KOPT-K1 (cell line): ENCODE data around the gene SLC4A2.

Experiments used
- H3K27ac ChIP-seq: fragments of 200-600 bp; sonication (generic); 2 replicates; pipeline ENCODE4 v1.5.1; 2016; ENCODE audit warnings: antibody characterized with exemption, mild to moderate bottlenecking, low read depth, low read length; ENCODE audit not compliant: poor library complexity, severe bottlenecking
- H3K36me3 ChIP-seq: fragments of 200-600 bp; sonication (generic); 2 replicates; pipeline ENCODE4 v1.5.1; 2017; ENCODE audit warnings: antibody characterized with exemption, mild to moderate bottlenecking, low read length, moderate library complexity; ENCODE audit not compliant: insufficient read depth
- H3K9me3 ChIP-seq: fragments of 200-600 bp; sonication (generic); 2 replicates; pipeline ENCODE4 v1.5.1; 2017; ENCODE audit warnings: antibody characterized with exemption, low read length, mild to moderate bottlenecking; ENCODE audit not compliant: insufficient read depth, poor library complexity, severe bottlenecking

Gene SLC4A2

DNA sequence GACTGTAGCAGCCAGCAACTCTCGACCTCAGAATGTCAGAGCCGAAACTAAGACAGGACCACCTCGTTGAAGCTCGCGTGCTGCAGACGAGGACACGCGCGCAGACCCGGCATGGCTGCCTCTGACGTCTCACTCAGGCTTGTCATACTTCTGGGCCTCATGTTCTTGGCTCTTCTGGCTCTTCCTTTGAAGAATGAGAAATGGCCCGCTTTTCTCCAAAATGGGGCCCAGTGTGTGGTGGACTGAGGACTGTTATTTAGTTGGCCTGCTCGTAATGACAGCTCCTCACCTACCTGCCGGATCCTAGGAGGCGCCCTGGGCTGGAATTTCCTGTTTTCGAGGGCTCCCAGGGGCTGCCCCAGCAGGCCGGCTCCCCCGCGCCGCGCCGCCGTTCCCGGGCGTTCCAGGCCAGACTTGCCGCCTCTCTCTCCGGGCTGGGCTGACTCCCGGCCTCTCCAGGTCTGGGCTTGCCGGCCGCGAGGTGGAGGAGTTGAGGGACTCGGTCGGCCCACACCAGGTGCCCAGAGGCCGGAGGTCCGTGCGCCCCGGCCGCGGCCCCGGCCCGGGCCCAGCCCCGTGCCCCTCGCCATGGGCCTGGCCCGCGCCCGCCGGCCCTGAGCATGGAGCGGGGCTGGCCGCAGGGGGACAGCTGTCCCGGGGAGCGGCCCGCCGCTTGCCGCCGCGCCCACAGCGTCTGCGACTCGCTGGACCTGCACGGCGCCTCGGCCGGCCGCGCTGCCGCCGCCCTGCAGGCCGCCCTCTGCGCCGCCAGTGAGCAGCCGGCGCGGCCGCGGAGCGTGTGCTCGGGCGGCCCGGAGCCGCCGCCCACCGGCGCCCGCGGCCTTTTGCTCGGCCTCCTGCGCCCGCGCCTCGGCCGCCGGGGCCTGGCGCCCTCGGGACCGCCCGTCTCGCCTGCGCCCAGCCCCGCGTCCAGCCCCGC, 55.0 kb downstream of the SLC4A2 start:
- H3K36me3 ChIP-seq = no peaks in the 10 kb centered on the region
- H3K9me3 ChIP-seq = no peaks in the 10 kb centered on the region
- no peak overlapping the region for H3K27ac ChIP-seq

DNA sequence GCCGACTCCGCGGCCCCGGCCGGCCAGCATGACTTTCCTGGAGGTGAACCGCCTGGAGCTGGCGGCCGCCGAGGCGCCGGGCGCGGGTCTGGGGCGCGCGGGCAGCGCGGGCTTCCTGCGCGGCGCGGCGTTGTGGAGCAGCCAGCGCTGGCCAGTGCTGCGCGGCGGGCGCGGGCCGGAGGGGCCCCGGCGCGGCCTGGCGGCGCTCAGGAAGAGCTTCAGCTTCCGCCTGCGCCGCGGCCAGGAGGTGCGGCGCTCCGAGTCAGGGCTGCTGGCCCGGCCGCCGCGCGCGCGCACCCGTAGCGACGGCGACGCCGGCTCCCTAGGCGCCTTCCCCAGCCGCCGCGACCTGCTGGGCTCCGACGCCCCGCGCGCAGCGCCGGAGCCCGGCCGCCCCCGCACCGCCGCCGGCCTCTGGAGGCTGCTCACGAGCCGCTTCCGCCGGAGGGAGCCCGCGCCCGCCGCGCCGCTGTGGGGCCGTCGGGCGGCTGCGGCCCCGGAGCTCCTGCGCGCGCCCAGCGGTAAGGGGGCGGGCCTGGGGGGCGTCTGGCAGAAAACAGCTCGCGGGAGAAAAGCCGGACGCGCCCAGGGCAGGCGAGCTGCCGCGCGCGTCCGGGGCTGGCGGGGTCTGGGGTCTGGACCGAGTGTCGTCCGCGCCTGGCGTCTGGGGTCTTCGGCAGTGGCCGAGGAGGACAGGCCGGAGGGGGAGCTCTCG, 55.9 kb downstream of the SLC4A2 start:
- H3K9me3 ChIP-seq = no peaks in the 10 kb centered on the region
- no peaks in the 10 kb centered on the region for H3K36me3 ChIP-seq
- no peak overlapping the region for H3K27ac ChIP-seq

DNA sequence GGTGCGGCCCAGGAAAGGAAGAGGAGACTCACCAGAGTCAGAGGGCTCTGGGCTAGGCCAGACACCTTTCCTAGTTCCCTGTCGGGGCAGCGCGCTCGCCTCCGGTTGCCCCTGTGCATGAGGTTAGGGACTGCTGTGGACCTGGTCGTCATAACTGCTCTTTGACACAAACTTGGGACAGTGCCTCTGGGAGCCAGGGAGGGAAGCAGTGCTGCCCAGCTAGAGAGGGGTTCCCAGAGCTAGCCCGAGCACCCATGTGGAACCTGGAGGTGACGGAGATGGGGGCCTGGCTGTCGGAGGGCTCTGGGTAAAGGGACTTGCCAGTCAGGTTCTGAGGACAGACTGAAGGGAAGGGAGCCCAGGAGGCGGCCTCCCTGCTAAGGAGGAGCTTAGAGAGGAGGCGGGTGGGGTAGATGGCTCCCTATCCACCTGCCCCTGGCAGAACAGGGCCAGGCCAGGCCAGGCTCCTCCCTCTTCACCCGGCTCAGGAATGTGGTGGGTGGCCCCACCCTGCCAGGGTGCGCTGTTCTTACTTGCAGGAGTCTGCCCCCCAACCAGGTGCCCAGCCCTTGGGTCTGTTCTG, 56.5 kb downstream of the SLC4A2 start:
- H3K27ac ChIP-seq = no peak overlapping the region
- H3K9me3 ChIP-seq = no peaks in the 10 kb centered on the region
- H3K36me3 ChIP-seq = 0 out of 2 replicates have a peak, but pooled peaks cover 3% of the 10 kb centered on the region

DNA sequence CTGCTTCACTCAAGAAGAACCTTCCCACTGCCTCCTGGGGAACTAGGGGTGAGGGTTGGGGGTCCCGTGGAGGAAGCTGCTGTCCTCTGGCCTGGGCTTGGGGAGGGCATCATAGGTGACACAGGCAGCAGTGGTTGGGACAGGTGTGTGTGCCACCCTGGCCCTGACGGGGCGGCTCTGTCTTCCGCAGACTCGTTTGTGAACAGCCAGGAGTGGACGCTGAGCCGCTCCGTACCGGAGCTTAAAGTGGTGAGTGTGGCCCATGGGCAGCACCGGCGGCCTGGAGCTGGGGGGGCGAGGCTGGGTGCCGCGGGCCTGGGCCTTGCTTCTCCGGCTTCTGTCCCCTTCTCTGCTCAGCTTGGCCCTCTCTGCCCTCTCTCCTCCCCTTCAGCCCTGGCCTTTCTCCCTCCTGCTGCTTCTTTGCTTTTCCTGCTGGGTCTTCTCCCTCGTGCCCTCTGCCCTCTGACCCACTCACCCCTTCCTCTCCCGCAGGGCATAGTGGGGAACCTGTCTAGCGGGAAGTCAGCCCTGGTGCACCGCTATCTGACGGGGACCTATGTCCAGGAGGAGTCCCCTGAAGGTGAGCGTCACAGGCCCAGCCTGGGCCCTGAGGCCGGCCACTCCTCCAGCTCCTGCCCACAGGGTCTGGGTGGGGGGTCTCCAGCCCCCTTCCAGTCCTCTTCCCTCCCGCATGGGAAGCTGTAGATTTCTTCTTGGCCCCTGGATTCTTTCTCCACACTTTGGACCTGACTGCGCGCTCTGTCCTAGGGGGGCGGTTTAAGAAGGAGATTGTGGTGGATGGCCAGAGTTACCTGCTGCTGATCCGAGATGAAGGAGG, 57.4 kb downstream of the SLC4A2 start:
- Histone ChIP-seq H3K36me3 (0 out of 2 replicates have a peak, but pooled peaks cover 3% of the 10 kb centered on the region), H3K27ac (peak overlapping the region; percentile 81), H3K9me3 (no peaks in the 10 kb centered on the region)

DNA sequence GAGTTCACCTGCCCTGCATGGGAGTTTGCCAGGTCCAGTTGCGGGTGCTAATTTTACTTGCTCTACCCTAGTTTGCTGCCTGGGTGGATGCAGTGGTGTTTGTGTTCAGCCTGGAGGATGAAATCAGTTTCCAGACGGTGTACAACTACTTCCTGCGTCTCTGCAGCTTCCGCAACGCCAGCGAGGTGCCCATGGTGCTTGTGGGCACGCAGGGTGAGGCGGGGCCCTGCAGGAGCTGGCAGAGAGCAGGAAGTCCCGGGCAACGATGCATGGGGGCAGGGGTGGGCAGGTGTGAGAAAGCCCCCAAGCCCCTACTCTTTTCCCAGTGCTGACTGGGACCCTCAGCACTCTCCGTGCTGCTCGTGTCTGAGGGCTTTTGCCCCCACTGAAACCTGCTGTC, 58.2 kb downstream of the SLC4A2 start:
- H3K36me3 ChIP-seq = 0 out of 2 replicates have a peak, but pooled peaks cover 3% of the 10 kb centered on the region
- H3K9me3 ChIP-seq = no peaks in the 10 kb centered on the region
- peak overlapping the region; percentile 81 for H3K27ac ChIP-seq

DNA sequence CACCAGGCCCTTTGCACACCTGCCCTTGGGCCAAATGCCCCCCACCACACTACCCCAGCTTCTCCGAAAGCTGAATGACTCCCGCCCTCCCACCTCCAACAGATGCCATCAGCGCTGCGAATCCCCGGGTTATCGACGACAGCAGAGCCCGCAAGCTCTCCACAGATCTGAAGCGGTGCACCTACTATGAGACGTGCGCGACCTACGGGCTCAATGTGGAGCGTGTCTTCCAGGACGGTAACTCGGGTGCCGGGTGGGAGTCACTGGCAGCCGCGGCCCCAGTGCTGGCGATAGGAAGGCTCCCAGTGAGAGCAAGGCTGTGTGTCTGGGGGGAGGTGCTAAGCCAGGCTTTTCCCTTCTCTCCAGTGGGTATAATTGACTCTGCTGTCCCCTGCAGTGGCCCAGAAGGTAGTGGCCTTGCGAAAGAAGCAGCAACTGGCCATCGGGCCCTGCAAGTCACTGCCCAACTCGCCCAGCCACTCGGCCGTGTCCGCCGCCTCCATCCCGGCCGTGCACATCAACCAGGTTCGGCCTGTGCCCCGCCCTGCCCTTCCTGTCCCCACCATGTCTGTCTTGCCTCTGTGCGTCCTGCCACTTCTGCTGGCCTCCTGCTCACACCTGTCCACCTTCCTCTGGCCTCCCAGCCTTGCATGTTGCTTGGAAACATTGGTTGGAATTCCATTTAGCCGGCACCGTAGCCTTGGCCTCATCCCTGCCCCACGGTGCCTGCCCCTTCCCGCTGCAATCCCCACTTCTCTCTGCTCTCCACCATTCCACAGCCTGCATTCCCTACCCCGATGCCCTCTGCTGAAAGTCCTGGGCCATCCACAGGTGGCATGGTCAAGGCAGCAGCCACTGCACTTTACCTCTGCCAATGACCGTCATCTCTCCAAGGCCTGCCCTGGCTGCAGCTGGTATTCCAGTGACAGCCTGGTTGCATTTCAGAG, 59.0 kb downstream of the SLC4A2 start:
- peak overlapping the region; percentile 81 for H3K27ac ChIP-seq
- 0 out of 2 replicates have a peak, but pooled peaks cover 3% of the 10 kb centered on the region for H3K36me3 ChIP-seq
- H3K9me3 ChIP-seq = no peaks in the 10 kb centered on the region

DNA sequence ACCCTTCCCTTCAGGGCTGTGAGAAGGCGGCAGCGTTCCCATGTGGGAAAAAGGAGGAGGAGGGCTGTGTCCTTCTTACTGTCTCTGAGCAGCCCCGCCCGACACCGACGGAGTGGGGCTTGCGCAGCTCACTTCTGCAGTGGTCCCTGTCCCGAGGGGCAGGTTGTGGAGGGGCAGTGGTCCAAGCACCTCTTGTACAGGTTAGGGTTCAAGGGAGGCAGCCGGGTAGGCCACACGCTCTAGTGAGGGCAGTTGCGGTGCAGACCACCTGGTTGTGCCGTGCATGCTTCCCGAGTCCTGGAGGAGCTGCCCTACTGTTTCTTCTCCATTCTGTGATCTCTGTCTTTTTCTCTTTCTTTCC, 59.6 kb downstream of the SLC4A2 start:
- 0 out of 2 replicates have a peak, but pooled peaks cover 3% of the 10 kb centered on the region for H3K36me3 ChIP-seq
- H3K27ac ChIP-seq = no peak overlapping the region
- H3K9me3 ChIP-seq = no peaks in the 10 kb centered on the region

DNA sequence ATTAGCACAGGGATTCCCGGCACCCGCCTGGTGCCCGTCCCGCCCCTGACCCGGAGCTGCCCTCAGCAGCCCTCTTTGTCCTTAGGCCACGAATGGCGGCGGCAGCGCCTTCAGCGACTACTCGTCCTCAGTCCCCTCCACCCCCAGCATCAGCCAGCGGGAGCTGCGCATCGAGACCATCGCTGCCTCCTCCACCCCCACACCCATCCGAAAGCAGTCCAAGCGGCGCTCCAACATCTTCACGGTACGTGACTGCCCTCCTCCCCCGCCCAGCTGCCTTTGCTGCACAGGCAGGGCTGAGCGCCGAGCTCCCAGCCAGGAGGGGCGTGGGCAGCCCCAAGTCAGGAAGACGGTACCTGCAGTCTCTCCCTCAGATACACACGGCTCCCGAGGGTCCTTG, 60.5 kb downstream of the SLC4A2 start:
- Histone ChIP-seq H3K36me3 (peaks cover 5% of the 10 kb centered on the region; the same call in 1 of the 2 replicates), H3K27ac (no peak overlapping the region)

DNA sequence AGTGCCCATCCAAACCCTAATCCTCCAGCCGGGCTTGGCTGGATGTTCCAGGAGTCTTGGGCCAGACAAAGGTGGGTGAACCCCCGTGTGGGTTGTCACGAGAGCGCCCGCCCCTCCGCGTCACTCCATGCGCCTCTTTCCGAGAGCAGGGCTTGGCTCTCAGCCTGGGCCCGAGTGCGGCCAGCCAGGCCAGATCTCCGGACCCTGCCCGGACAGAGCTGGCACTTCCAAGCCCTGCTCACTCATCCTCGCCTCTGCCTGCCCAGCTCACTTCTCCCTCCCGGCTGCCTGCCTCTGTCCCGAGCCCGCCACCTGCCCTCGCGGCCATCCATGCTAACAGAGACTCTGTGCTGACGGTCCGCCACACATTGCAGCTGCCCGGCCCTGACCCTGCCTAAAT, 61.5 kb downstream of the SLC4A2 start:
- H3K36me3 ChIP-seq = peaks cover 9% of the 10 kb centered on the region; the same call in 1 of the 2 replicates
- H3K9me3 ChIP-seq = no peaks in the 10 kb centered on the region
- no peak overlapping the region for H3K27ac ChIP-seq

More for the DNA sequence above, 60.5 kb downstream of the SLC4A2 start:
- no peaks in the 10 kb centered on the region for H3K9me3 ChIP-seq

DNA sequence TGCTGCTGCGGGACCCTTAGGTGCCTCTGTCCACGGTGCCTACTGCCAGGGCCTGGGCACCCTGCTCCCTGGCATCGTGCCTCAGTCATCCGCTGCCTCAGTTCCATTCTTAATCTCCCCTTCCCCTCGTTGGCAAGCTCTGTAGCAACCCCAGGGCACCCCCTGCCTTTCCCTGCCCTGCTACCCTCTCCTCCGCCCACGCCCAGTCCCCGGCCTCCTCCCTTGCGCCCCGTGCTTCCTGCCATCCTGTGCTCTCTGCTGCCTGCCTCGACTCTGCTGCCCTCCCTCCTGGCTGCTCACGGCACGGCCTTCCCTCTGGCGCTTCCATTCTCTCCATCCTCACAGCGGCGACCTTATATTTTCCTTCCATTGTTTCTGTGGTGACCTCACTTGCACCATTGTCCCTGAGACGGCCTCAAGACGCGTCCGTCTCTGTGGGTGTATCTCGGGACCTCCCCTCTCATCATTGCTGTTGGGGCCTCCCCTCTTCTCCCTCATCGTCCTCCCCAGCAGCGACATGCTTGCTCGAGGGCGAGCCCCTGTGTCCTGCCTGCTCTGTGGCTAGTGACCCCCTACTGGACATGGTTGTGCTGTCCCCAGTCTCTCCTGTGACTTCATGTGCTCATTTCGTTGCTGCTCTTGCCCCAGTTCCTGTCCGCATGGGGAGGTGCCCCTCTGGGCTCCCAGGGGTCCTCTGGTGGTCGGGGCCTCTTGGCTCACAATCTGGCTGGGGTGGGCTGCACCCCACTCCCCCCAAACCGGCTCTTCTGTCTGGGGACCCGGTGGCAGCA, 62.2 kb downstream of the SLC4A2 start:
- Histone ChIP-seq H3K36me3 (peaks cover 9% of the 10 kb centered on the region; the same call in 1 of the 2 replicates), H3K27ac (no peak overlapping the region), H3K9me3 (no peaks in the 10 kb centered on the region)

DNA sequence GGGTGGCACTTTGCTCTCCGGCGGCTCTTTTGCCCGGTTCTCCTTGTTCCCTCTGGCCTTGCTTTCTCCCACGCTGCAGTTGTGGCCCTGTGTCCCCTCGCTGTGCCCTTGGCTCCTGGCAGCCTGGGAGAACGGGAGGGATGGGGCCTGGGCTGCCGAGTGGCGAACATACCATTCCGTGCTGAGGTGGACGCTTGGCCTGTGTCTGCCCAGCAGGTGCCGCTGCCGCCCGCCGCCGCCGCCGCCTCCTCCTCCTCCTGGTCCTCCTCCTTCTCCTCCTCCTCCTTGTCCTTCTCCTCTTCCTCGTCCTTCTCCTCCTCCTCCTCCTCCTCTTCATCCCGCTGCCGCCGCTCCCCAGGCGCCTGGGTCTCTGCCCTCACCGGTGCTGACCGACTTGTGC, 62.9 kb downstream of the SLC4A2 start:
- no peak overlapping the region for H3K27ac ChIP-seq
- H3K9me3 ChIP-seq = no peaks in the 10 kb centered on the region
- H3K36me3 ChIP-seq = peaks cover 9% of the 10 kb centered on the region; the same call in 1 of the 2 replicates

DNA sequence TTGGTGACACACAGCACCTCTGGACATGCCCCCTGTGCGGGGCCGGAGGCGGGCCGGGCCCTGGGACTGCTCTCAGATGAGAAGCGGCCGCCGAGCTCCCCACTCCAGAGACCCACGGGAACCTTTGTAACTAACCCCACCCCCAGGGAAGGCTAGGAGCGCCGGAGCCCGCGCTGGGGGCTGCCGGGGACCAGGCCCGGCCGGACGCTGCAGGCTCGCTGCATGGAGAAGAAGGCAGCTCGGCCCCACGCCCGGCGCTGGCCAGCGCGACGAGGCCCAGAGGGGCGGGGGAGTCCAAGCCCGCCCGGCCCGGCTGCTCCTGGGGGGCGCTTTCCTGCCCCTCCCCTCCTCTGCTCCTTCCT, 63.4 kb downstream of the SLC4A2 start:
- Histone ChIP-seq H3K36me3 (peaks cover 9% of the 10 kb centered on the region; the same call in 1 of the 2 replicates), H3K27ac (no peak overlapping the region), H3K9me3 (no peaks in the 10 kb centered on the region)
